HG03095 (cell line): ENCODE measurements around the gene EIF5AL1.
"Not testable (repeated sequence)": the region's sequence is repeated elsewhere in the genome, so short reads cannot be mapped to it uniquely, and the experiment has no call there.

Experiments used
- ATAC-seq: cut with Tn5 transposase; IDR thresholded peaks from one replicate; pipeline ENCODE4 v1.9.1; 2021; ENCODE audit warnings: moderate library complexity; ENCODE audit not compliant: unreplicated experiment

The EIF5AL1 gene

GRCh38 chr10:79511891-79512583, at the start of gene EIF5AL1:
EIF5AL1 (plus strand) TSS chr10:79512533; CDS start chr10:79512650, 117 bp downstream.
- not testable (repeated sequence) for ATAC-seq

DNA sequence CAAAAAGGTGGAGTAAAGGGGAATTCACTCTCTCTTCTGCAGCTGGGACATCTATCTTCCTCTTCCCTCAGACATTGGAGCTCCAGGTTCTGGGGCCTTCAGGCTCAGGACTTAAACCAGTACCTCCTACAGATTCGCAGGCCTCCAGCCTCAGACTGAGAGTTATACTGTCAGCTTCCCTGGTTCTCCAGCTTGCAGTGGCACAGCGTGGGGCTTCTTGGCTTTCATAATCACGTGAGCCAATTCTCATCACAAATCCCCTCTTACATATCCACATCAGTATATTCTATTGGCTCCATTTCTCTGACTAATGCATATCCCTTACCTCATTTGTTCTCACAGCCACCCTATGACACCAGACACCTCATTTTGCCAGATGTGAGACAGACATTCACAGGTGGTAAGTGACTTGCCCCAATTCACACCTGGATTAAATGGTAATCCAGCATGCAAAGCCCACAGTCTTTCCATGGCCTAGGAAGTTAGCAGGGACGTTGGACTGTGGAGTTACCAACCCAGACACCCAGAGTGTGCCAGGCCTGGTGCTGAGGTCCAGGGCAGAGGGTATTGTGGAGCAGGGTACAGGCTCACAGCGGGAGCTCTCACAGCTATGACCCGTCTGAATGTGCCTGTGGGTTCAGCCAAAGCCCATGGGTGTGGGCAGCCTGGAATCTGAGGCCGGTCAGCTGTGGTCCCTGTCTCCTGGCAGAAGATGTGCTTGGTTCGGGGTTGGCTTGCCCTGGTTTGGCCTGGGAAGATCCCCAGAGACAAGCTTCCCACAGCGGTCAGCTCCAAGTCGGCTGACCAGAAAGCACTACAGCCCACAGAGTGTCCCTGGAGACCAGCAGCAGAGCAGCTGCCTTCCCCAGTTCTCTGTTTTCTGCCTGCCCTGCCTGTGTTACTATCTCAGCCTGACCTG, 48.5 kb upstream of the EIF5AL1 start:
- ATAC-seq: no peak

DNA sequence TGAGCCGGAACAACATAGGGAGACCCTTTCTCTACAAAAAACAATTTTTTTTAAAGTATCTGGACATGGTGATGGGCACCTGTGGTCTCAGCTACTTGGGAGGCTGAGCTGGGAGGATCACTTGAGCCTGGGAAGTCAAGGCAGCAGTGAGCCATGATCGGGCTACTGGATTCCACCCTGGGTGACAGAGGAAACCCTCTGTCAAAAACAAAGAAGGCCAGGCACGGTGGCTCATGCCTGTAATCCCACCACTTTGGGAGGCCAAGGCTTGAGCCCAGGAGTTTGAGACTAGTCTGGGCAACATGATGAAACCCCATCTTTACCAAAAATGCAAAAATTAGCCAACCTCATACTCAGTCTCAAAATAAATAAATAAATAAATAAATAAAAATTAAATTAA, 47.0 kb upstream of the EIF5AL1 start:
- no peak for ATAC-seq

DNA sequence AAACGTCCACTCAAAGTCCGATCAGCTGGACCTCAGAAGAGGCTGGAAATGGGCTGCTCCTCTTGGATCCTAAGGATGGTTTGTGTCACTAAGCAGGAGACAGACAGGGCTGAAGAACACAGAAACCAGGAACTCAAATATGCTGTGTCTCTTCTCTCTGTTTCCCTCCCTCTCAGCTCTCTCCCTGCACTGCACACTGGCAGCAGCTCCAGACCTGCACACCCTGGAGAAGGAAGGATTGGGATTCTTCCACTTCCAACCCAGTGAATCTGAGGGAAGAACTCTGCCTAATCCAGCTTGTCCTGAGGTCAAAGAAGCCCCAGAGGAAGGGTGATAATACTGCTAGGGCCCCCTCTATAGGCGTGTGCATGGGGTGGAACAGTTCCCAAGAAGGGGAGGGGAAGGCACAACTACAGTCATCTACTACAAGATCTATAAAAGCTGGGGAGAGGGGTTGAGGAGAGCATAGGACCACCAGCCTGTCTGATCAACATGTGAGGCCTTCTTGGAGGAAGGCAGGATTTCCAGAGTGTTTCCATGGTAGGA, 44.2 kb upstream of the EIF5AL1 start:
- no peak for ATAC-seq

- no peak for ATAC-seq
Measured at GRCh38 chr10:79468841-79469585, 43.3 kb upstream of the EIF5AL1 start.

DNA sequence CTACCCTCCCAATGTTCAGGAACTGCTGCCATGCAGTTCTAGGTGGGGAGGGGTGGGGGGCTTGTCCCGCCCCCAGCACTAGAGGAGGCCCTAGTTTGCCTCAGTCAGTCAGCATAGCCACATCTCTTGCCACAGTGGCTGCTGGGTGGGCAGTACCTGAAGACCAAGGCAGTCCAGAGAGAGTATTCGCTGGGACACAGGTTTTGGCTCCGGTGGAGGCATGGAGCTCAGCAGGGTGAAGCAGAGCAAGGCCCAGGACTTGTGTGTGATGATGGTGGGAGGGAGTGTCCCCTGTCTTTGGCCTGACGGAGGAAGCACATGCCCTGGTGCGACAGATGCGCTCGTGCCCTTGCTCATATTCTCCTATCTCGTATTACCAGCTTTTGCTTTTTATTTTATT, 42.2 kb upstream of the EIF5AL1 start:
- no peak for ATAC-seq

GRCh38 chr10:79471776-79472175, 40.6 kb upstream of the EIF5AL1 start:
- ATAC-seq: no peak

DNA sequence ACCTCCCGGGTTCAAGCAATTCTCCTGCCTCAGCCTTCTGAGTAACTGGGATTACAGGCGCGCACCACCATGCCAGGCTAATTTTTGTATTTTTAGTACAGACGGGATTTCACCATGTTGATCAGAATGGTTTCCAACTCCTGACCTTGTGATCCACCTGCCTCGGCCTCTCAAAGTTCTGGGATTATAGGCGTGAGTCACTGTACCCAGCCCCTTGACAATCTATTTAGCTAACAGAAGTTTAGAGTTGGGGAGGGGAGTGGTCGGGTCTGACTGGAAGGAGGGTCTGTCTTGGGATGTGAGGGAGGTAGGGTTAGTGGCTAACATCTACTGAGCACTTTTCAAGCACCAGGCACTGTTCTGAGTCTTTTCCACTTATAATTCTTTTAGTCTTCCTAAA, 39.9 kb upstream of the EIF5AL1 start:
- ATAC-seq: no peak

DNA sequence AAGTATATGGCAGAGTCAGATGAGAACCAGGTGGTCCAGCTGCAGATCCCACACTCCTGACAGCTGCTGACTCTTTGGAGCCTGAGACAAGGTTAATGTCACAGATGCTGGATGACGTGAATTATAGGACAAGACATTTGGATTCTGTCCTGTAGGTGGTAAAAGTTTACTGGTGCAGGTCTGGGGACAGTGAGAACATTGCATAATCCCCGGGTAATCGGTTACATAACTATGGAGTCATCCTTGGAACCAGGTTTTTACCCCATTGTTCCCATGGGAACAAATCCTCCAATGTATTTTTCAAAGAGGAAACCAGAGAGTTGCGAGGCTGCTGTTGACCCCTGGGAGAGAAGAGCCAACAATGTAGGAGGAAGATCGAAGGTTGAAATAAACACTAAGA, 39.4 kb upstream of the EIF5AL1 start:
- no peak for ATAC-seq

DNA sequence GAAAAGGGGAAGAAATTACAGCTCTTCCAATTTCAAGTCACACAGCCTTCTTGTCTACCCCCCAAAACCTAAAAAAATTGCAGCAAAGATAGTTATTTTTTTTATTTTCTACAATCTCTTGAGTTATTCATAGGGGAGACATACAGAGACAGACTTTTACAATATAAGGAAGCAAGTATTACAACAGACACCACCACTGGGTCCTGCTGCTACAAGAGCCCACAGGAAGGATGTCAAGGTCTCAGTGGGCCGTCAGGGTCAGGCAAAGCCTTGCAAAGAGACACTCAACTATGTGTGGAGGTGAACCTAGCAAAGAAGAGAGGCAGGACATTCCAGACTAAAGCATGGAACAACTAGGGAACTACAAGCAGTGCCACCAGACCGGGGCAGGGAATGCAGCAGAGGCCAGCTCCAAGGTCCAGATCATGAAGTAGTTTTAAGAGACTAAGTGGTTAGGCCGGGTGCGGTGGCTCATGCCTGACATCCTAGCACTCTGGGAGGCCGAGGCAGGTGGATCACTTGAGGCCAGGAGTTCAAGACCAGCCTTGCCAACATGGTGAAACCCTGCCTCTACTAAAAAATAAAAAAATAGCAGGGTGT, 38.7 kb upstream of the EIF5AL1 start:
- ATAC-seq: no peak

DNA sequence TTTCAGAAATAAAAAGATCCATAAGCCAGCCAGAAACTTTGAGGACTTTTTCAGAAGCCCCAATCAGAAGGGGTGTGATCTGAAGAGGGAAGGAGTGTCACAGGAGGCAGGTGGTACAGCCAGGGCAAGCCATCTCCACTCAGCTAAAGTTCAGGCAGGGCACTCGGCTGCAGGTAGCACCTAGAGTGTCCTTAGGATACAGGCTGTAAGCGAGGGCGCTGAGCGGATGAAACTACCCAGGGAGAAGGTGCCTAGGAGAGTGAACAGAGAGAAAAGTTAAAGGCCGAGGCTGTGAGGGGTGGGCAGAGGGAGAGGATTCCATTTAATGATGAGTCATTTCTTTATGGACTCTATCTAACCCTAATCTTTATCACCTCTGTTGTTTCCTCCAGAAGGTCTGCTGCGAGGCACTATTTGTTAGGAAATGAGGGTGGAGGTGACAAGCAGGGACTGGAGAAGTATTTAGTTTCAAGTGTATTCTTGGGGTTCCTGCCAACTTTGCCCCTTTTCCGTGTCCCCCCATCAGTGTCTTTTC, 37.1 kb upstream of the EIF5AL1 start:
- no peak for ATAC-seq

DNA sequence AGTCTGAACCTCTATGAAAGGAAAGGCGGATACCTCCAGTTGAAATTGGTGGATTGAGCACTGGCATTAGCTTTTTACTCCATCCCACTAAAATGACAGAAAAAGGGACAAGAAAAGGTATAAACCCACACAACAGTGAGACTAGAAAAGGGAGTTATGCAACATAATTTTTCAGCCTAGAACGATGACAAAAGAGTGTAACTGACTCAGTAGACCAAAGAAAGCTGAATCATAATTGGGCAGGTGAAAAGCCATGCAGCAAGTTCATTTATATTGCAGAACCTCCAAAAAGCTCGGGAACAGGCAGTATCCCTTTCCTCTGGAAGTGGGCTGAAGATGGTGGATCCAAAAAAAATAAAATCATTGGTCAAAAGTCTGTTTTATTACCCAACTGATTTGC, 36.5 kb upstream of the EIF5AL1 start:
- ATAC-seq: no peak

DNA sequence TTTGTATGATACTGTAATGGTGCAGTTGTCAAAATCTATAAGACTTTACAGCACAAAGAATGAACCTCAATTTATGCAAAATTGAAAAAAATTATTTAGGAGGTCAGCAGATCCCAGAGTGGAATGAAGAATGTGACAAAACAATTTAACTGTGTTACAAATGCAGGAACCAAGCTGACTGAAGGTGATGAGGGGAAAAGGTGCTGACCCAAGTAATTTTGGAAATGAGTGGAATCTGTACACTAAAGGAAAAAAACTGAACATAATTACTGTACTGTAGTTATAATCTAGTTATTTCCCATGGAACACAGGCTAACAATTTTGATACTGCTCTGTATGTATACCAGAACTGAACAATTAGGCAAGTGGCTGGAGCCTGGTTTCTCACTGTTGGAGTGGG, 35.7 kb upstream of the EIF5AL1 start:
- ATAC-seq: no peak

GRCh38 chr10:79477456-79477855, 34.9 kb upstream of the EIF5AL1 start:
- ATAC-seq: no peak

DNA sequence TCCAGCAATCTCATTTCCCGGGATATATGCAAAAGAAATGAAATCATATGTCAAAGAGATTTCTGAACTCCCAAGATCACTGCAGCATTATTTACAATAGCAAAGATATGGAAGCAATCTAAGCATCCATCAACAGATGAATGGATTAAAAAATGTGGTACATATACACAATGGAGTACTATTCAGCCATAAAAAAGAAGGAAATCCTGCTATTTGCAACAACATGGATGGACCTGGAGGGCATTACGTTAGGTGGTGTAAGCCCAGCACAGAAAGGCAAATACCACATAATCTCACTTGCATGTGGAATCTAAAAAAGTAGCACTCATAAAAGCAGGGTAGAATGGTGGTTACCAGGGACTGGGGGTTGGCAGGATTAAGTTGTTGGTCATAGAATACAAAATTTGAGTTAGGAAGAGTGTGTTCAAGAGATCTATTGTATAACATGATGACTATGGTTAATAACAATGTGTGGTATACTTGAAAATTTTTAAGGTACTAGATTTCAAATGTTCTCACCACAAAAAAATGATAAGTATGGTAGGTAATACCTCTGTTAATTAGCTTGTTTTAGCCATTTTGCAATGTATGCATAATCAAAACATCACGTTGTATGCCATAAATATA, 32.9 kb upstream of the EIF5AL1 start:
- no peak for ATAC-seq

GRCh38 chr10:79482304-79482703, 30.0 kb upstream of the EIF5AL1 start:
- ATAC-seq: no peak

- no peak for ATAC-seq
Measured at GRCh38 chr10:79482741-79483140, 29.6 kb upstream of the EIF5AL1 start.

GRCh38 chr10:79483299-79483698, 29.0 kb upstream of the EIF5AL1 start:
- no peak for ATAC-seq

DNA sequence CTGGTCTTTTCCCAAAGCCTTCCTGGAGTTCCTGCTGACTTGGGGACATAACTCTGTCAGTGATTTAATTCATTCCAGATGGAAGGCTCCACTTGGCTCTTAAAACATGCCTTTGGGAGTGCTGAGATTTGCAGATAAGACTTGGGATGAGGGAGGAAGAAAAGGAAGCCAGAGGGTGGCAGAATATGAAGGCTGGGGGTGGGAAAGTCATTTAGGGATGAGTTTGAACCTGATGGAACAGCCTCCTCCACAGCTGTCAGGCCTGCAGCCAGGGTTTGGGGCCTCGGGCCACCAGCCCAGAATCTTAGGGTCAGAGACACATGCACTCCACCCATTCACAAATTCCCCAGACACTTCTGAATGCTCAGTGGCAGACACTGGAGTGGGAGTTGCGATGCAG, 28.4 kb upstream of the EIF5AL1 start:
- no peak for ATAC-seq

GRCh38 chr10:79484476-79484875, 27.9 kb upstream of the EIF5AL1 start:
- ATAC-seq: no peak
